Activated CD4-positive, alpha-beta T cell treated with anti-CD3 and anti-CD28 coated beads for 36 hours (primary cell): ENCODE data around the gene DGKZ. TPM values are rescaled to one million over a fixed set of nuclear protein-coding genes. Genes with fewer than 3 reads are reported as not detected.

Experiments
- ATAC-seq: fragments of 200-7000 bp; cut with Tn5 transposase; one replicate; pipeline ENCODE4 v1.10.0; 2021; ENCODE audit warnings: mild to moderate bottlenecking, moderate library complexity
- CTCF ChIA-PET: fragments of 350-600 bp; sonication (Branson Sonifier 250); formaldehyde crosslinking; loops from one replicate; lab custom pipeline; 2021; ENCODE audit warnings: antibody characterized with exemption; lab: Charles Lee
- POLR2A ChIA-PET: fragments of 350-600 bp; sonication (Branson Sonifier 250); formaldehyde crosslinking; loops from one replicate; lab custom pipeline; 2021; ENCODE audit warnings: antibody characterized with exemption, inconsistent platforms; lab: Charles Lee
- DNase-seq: peaks from one replicate; pipeline ENCODE4 v3.0.0-alpha.2; 2020
- H3K27ac Mint-ChIP-seq: one replicate; pipeline ENCODE4 v1.8.0; 2021; ENCODE audit warnings: mixed read lengths
- H3K27me3 Mint-ChIP-seq: one replicate; pipeline ENCODE4 v1.8.0; 2021; ENCODE audit warnings: mixed read lengths
- H3K36me3 Mint-ChIP-seq: one replicate; pipeline ENCODE4 v1.8.0; 2021; ENCODE audit warnings: low read depth, mixed read lengths
- H3K4me1 Mint-ChIP-seq: one replicate; pipeline ENCODE4 v1.8.0; 2021; ENCODE audit warnings: mixed read lengths
- H3K4me3 Mint-ChIP-seq: one replicate; pipeline ENCODE4 v1.8.0; 2021; ENCODE audit warnings: mild to moderate bottlenecking, moderate library complexity, mixed read lengths
- H3K9me3 Mint-ChIP-seq: one replicate; pipeline ENCODE4 v1.8.0; 2021; ENCODE audit warnings: low read depth, mixed read lengths
- intact Hi-C, 2 experiments: fragments of 100-400 bp; cut with DNase I in 1 of 2; cut with micrococcal nuclease in 1 of 2; formaldehyde crosslinking; loops; one replicate each; pipeline versions ENCODE4 v1.14.2 to v1.15.1; 2022 to 2024; cut with DNase I, micrococcal nuclease
- total RNA-seq, 2 experiments: library from RNA; stranded (reverse); gene quantifications; one replicate each; pipeline ENCODE4 v1.2.3, GENCODE V29; 2021

DGKZ gene
- total RNA-seq, 2 experiments from 2014 or later, result 87.6 to 101 TPM

DNA sequence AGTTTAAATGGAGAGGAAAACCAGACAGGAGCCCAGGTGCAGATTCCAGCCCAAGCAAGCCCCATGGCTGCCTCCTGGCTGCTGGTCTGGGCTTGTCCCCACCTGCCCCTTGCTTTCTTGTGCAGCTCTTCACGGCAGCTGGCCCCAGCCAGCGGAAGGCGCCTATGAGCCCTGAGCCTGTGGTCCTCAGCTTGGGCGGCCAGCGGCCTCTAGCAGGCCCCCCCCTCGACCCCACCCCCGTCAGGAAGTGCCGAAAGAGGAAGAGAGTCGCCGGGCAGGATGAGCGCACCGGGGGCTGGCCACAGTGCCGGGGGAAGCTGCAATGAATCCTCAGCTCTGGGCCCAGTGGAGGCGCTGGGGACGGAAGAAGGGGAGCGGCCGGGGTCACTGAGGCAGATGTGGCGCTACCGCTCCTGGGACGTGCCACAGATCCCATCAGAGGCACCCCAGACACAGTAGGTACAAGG, 2.1 kb upstream of the DGKZ start:
- intact Hi-C loops, result loop anchor here (5.0 to 10.0 kb wide), 7 partner anchors 37 to 1778 kb away; partner anchors contain the start of genes CD82 (in 1 of the 2), CSTPP1 (in 1 of the 2), MADD (in 1 of the 2) and MDK (in 1 of the 2)
- ChIA-PET CTCF (interaction anchor here (0.7 to 13.2 kb wide), 7 partner anchors 9 to 107 kb away, joined by 3 to 139 read pairs (median 3); no protein-coding TSS in a partner anchor), POLR2A (interaction anchor here (0.6 to 1.1 kb wide), 2 partner anchors 13 to 106 kb away, joined by 3 read pairs; no protein-coding TSS in a partner anchor)
- no peaks in the 10 kb centered on the region for H3K9me3 Mint-ChIP-seq
- H3K36me3 Mint-ChIP-seq, result peaks cover 11% of the 10 kb centered on the region
- H3K4me1 Mint-ChIP-seq, result peaks cover 73% of the 10 kb centered on the region
- peak overlapping the region; percentile 75 for H3K27ac Mint-ChIP-seq
- ATAC-seq, result no peak
- peak overlapping the region; percentile 74 for H3K4me3 Mint-ChIP-seq
- no peaks in the 10 kb centered on the region for H3K27me3 Mint-ChIP-seq
- DNase-seq, result peak; percentile 43

DNA sequence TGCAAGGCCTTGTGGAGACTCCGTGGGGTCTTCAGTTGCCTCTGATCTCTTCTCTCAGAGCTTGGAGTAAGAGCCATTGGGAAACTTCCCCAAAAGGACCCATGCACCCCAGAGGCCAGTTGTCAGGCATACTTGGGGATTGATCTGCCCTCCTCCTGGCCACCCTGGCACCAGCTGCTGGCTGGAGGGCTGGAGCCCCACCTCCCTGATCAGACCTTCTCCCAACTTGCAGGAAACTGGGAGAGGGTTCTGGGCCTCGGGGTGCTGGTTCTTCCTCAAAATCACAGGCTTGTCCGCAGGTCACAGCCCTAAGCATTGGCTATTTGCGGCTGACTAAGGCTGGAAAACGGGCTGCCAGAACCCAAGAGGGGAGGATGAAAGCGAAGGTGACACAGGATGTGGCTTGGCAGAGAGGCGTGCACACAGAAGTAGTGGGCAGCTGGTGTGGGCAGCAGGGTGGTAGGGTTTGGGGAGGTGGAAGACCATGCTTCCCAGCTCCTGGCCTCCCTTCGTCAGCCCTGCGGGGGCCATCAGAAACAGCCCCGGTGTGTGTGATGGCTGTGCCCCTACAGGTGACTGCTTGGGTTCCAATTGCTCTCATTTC, 1.3 kb upstream of the DGKZ start:
- ChIA-PET POLR2A (interaction anchor here (0.6 to 1.2 kb wide), 6 partner anchors 12 to 991 kb away, joined by 3 to 5 read pairs (median 4); no protein-coding TSS in a partner anchor), CTCF (interaction anchor here (0.7 to 13.2 kb wide), 9 partner anchors 12 to 108 kb away, joined by 3 to 139 read pairs (median 3); no protein-coding TSS in a partner anchor)
- ATAC-seq, result no peak
- Mint-ChIP-seq H3K4me1 (peaks cover 81% of the 10 kb centered on the region), H3K27ac (peak overlapping the region; percentile 89), H3K36me3 (peaks cover 11% of the 10 kb centered on the region), H3K27me3 (no peaks in the 10 kb centered on the region), H3K9me3 (no peaks in the 10 kb centered on the region), H3K4me3 (peak overlapping the region; percentile 74)
- DNase-seq, result peak; percentile 67
- intact Hi-C loops, result loop anchor here (2.0 to 10.0 kb wide), 8 partner anchors 15 to 1779 kb away; partner anchors contain the start of genes CD82 (in 1 of the 2), CSTPP1 (in 1 of the 2), MADD (in 1 of the 2) and MDK (in 1 of the 2)

DNA sequence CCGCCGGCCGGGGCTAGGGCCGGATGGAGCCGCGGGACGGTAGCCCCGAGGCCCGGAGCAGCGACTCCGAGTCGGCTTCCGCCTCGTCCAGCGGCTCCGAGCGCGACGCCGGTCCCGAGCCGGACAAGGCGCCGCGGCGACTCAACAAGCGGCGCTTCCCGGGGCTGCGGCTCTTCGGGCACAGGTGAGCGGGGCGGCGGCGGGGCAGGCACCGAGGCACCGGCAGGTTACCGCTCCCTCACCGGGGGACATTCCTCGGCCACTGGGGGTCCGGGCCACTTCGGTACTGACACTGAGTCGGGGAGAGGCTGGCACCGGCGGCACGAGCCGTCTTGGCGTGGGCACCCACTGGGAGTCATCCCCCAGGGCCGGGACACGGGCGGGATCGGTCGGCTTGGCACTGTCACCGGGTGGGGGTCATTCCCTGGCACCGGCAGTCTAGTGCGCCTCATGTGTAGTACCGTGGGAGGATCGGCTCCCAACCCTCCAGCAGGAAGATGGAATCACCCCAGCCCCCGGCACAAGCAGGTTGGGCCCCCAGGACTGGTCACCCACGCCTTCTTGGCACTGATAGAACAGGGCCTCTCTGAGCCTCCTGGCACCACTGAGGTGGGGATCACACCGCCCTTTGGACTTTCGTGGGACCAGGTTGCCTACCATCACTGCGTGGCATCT, 511 bp downstream of the DGKZ start:
- H3K27me3 Mint-ChIP-seq, result no peaks in the 10 kb centered on the region
- peak overlapping the region; percentile 96 for H3K27ac Mint-ChIP-seq
- ATAC-seq (no peak), DNase-seq (peak; percentile 44)
- ChIA-PET POLR2A (interaction anchor here (0.6 to 1.2 kb wide), 2 partner anchors 17 to 204 kb away, joined by 3 read pairs; no protein-coding TSS in a partner anchor), CTCF (interaction anchor here (0.6 to 13.2 kb wide), 11 partner anchors 11 to 184 kb away, joined by 3 to 141 read pairs (median 5); no protein-coding TSS in a partner anchor)
- H3K4me3 Mint-ChIP-seq, result peak overlapping the region; percentile 90
- H3K9me3 Mint-ChIP-seq, result no peaks in the 10 kb centered on the region
- peaks cover 15% of the 10 kb centered on the region for H3K36me3 Mint-ChIP-seq
- H3K4me1 Mint-ChIP-seq, result peaks cover 79% of the 10 kb centered on the region
- intact Hi-C loops, result loop anchor here (1.0 to 10.0 kb wide), 22 partner anchors 14 to 1780 kb away; partner anchors contain the start of genes PHF21A (in 2 of the 2), AMBRA1 (in 1 of the 2), ARHGAP1 (in 1 of the 2) and ATG13 (in 1 of the 2)

DNA sequence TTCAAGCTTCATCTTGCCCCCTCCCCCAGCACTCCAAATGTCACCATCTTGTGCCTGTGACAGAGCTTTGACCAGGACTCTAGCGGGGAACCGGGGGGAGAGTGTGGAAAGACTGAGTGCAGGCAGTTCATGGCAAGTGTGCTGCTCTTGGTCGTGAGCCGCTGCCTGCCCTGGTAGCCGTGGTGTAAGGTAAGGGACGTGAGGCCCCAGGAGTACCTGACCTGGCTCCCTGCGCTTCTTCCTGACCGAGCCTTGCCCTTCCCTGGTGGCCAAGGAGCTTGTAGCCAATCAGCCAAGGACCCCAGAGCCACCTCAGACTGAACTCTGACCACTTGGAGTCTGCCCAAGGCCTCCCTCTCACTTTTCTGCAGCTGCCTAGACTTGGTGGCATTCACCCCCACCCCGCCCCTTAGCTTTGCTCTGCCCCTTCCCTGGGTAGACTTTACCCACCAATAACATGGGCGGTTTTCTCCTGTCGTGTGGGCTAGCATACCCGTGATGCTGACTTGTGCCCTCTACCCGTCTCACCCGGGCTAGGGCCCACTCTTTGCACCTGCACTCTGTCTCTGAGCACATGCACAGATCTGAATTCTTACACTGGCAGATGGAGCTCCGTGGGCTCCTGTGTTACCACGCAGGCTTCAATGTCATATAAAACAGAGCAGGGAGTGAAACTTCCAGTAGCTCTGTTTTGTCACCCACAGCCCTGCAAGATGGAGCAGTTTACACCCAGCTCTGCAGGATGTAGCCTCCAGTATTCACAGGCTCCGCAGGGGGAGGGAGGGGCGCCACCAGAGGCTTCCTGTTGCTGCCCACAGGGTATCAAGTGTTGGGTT, 1.5 kb downstream of the DGKZ start:
- intact Hi-C loops, result loop anchor here (5.0 to 10.0 kb wide), 7 partner anchors 34 to 1781 kb away; partner anchors contain the start of genes CD82 (in 1 of the 2), CSTPP1 (in 1 of the 2), MADD (in 1 of the 2) and MDK (in 1 of the 2)
- peaks cover 81% of the 10 kb centered on the region for H3K4me1 Mint-ChIP-seq
- no peaks in the 10 kb centered on the region for H3K9me3 Mint-ChIP-seq
- peak overlapping the region; percentile 90 for H3K4me3 Mint-ChIP-seq
- H3K27ac Mint-ChIP-seq, result peak overlapping the region; percentile 96
- POLR2A ChIA-PET, result interaction anchor here (0.6 to 1.2 kb wide), 5 partner anchors 10 to 203 kb away, joined by 3 to 4 read pairs (median 3); no protein-coding TSS in a partner anchor
- peak; percentile 76 for DNase-seq
- CTCF ChIA-PET, result interaction anchor here (0.5 to 13.2 kb wide), 11 partner anchors 8 to 183 kb away, joined by 3 to 141 read pairs (median 6); no protein-coding TSS in a partner anchor
- ATAC-seq, result peak; percentile 23
- H3K36me3 Mint-ChIP-seq, result peaks cover 18% of the 10 kb centered on the region
- H3K27me3 Mint-ChIP-seq, result no peaks in the 10 kb centered on the region

DNA sequence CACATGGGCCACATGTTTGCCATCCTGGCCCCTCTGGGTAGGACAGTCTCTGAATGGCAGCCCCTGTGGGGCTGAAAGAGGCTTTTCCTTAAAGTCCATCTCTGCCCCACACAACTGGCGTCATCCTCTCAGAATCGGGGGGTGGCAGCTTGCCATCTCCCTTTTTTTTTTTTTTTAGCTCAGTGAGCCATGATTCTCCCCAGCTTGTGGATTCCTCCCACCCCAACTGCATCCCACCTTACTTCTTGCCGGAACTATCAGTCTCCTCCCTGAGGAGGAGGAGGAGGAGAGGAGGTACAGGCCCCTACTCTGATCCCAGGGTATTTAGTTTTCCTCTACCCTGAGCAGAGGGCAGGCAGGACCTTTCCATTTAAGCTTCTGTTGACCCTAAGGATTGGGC, 3.4 kb downstream of the DGKZ start:
- ChIA-PET CTCF (interaction anchor here (0.6 to 13.2 kb wide), 6 partner anchors 10 to 283 kb away, joined by 3 to 141 read pairs (median 32); no protein-coding TSS in a partner anchor), POLR2A (interaction anchor here (0.6 kb wide), 1 partner anchor 238 kb away, joined by 5 read pairs; no protein-coding TSS in a partner anchor)
- H3K36me3 Mint-ChIP-seq, result peaks cover 21% of the 10 kb centered on the region
- no peaks in the 10 kb centered on the region for H3K9me3 Mint-ChIP-seq
- DNase-seq (no peak), ATAC-seq (no peak)
- H3K4me3 Mint-ChIP-seq, result no peak overlapping the region
- H3K27me3 Mint-ChIP-seq, result no peaks in the 10 kb centered on the region
- intact Hi-C loops, result no loop called here
- peaks cover 80% of the 10 kb centered on the region for H3K4me1 Mint-ChIP-seq
- H3K27ac Mint-ChIP-seq, result peak overlapping the region; percentile 82

DNA sequence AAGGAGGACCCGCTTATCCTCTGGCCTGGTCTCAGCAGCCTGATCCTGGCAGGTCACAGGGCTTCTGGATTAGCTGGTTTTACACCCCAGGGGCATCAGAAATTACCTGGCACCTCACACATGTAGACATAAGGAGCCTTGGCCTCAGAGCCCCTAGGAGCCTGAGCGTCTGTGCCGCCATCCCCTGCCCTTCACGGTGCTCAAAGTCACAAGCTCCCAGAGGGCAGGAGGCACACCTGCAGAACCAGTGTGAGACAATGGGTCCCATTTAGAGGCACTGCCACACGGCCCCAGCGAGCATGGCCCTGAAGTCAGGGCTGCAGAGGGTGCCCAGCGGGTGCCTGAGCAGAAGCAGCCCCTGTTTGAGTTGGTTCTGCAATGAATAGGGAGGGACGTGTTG, 3.9 kb downstream of the DGKZ start:
- Mint-ChIP-seq H3K36me3 (peaks cover 21% of the 10 kb centered on the region), H3K4me1 (peaks cover 80% of the 10 kb centered on the region), H3K4me3 (peak overlapping the region; percentile 76), H3K9me3 (no peaks in the 10 kb centered on the region), H3K27me3 (no peaks in the 10 kb centered on the region), H3K27ac (peak overlapping the region; percentile 82)
- no peak for ATAC-seq
- ChIA-PET POLR2A (no interaction called here), CTCF (interaction anchor here (0.6 to 13.2 kb wide), 10 partner anchors 8 to 108 kb away, joined by 3 to 141 read pairs (median 8); no protein-coding TSS in a partner anchor)
- no peak for DNase-seq
- intact Hi-C loops, result no loop called here

DNA sequence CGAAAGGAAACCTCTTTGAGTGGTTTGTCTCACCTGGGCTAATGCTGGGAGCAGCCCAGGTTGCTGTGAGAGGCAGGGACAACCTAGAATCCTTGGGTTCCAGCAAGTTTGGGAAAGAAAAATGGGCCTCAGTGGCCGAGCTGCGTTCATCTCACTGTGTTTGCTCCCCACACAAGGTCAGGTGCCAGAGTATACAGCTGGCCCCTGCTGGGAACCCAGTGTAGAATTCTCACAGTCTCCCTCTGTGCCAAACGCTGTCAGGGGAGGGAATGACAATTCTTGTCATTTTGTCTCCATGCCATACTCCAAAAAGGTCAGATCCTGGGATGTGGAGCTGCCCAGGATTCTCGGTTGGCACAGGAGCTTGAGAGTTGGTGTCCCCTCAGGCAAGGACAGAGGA, 4.3 kb downstream of the DGKZ start:
- intact Hi-C loops, result loop anchor here (1.0 to 2.0 kb wide), 5 partner anchors 15 to 349 kb away; partner anchors contain the start of genes ARHGAP1 (in 1 of the 2) and PHF21A (in 1 of the 2)
- DNase-seq (no peak), ATAC-seq (no peak)
- peaks cover 80% of the 10 kb centered on the region for H3K4me1 Mint-ChIP-seq
- H3K36me3 Mint-ChIP-seq, result peaks cover 23% of the 10 kb centered on the region
- CTCF ChIA-PET, result interaction anchor here (0.6 to 13.2 kb wide), 18 partner anchors 8 to 349 kb away, joined by 3 to 141 read pairs (median 6); partner anchors contain the start of genes CHRM4 and ZNF408
- H3K4me3 Mint-ChIP-seq, result peak overlapping the region; percentile 76
- POLR2A ChIA-PET, result interaction anchor here (0.5 to 0.8 kb wide), 4 partner anchors 9 to 568 kb away, joined by 3 read pairs; no protein-coding TSS in a partner anchor
- H3K27ac Mint-ChIP-seq, result peak overlapping the region; percentile 82
- H3K27me3 Mint-ChIP-seq, result no peaks in the 10 kb centered on the region
- no peaks in the 10 kb centered on the region for H3K9me3 Mint-ChIP-seq

DNA sequence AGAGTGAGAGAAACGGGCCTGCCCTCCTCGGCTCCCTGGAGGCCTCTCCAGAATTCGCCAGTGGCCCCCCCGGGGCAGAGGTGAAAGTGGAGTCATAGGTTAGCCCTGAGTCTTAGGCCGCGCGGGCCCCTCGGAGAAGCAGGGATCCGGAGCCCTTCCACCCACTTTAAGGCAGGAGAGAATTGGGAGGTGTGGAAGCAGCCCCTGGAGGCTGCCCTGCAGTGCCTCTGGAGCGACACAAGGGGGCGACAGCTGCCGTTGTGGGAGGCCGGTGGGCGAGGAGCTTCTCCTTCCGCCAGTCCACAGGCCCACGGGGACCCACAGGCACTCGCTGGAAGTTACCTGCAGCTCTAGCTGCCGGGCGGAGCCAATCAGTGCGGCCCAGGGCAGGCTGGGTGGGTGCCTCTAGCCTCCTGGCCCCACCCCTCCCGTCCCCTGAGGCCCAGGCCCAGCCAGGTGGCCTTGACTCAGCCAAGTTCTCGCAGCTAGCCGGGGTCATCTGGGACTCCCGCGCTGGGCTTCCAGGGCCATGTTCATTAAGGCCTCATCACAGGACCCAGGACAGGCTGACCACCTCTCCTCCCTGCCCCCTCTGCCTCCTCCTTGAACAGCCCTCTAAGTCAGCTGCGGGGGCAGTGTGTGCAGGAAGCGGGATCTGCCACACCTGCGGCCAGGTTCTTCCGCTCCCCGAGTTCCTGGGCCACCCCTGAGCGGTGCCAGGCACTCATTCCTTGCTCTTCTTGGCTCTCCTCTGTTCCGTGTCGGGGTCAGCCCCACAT, 5.0 kb downstream of the DGKZ start:
- intact Hi-C loops, result loop anchor here (1.0 to 2.0 kb wide), 5 partner anchors 15 to 348 kb away; partner anchors contain the start of genes ARHGAP1 (in 1 of the 2) and PHF21A (in 1 of the 2)
- peaks cover 23% of the 10 kb centered on the region for H3K36me3 Mint-ChIP-seq
- ChIA-PET CTCF (interaction anchor here (0.6 to 13.2 kb wide), 28 partner anchors 9 to 349 kb away, joined by 3 to 141 read pairs (median 4); partner anchors contain the start of genes ATG13, CHRM4 and ZNF408), POLR2A (interaction anchor here (0.5 to 0.8 kb wide), 4 partner anchors 8 to 567 kb away, joined by 3 read pairs; no protein-coding TSS in a partner anchor)
- peak overlapping the region; percentile 94 for H3K27ac Mint-ChIP-seq
- peaks cover 82% of the 10 kb centered on the region for H3K4me1 Mint-ChIP-seq
- DNase-seq (peak; percentile 88), ATAC-seq (peak; percentile 39)
- peak overlapping the region; percentile 76 for H3K4me3 Mint-ChIP-seq
- H3K9me3 Mint-ChIP-seq, result no peaks in the 10 kb centered on the region
- H3K27me3 Mint-ChIP-seq, result no peaks in the 10 kb centered on the region

DNA sequence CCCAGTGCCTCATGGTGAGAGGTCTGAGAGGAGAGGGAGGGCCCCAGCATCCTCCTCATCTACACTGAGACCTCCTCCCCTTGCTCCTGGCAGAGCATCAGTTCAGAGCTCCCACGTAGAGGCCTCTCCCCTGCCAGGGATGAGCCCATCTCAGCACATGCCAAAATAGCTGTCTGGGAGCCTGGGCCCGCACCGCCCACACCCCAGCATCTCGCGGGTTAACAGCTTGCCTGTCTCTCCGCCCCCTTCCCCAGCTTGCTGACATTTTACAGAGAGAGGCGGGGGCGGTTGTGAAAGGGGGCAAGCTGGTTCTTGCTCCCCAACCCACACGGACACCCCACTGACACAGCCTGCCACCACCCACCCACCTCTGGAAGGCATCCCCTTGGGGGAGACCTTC, 6.4 kb downstream of the DGKZ start:
- peak overlapping the region; percentile 94 for H3K27ac Mint-ChIP-seq
- CTCF ChIA-PET, result interaction anchor here (0.6 to 13.2 kb wide), 12 partner anchors 7 to 435 kb away, joined by 3 to 141 read pairs (median 4); no protein-coding TSS in a partner anchor
- no peaks in the 10 kb centered on the region for H3K27me3 Mint-ChIP-seq
- DNase-seq (peak; percentile 88), ATAC-seq (peak; percentile 44)
- H3K4me1 Mint-ChIP-seq, result peaks cover 93% of the 10 kb centered on the region
- H3K36me3 Mint-ChIP-seq, result peaks cover 22% of the 10 kb centered on the region
- H3K9me3 Mint-ChIP-seq, result no peaks in the 10 kb centered on the region
- H3K4me3 Mint-ChIP-seq, result peak overlapping the region; percentile 76
- POLR2A ChIA-PET, result interaction anchor here (0.9 kb wide), 1 partner anchor 12 kb away, joined by 3 read pairs; no protein-coding TSS in a partner anchor
- intact Hi-C loops, result loop anchor here in 1 of 2 experiments (2.0 kb wide), 1 partner anchor 13 kb away; no protein-coding TSS in a partner anchor
